ENCODE results near the gene MALT1.
"Not testable (repeated sequence)": the region's sequence is repeated elsewhere in the genome, so short reads cannot be mapped to it uniquely, and the experiment has no call there.

Gene MALT1

DNA sequence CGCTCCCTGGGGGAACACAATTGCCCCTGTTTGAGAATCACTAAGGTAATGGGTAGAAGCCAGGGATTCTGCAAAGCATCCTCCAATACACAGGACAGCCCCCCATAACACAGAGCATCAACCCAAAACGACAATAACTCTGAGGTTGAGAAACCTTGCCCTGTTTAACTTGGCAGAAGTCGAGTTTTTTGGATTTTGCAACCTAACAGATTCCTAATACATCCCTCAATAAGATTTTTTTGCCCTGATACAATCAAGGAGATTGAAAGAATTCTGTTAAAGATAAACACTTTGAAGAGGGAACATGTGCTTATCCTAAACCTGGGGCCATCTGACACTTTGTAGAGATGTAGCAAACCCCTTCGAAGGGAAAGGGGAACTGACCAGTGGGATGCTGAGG lies 100.9 kb downstream of the MALT1 start:
- no peak for DNase-seq (ENCODE audit: low spot score)

DNA sequence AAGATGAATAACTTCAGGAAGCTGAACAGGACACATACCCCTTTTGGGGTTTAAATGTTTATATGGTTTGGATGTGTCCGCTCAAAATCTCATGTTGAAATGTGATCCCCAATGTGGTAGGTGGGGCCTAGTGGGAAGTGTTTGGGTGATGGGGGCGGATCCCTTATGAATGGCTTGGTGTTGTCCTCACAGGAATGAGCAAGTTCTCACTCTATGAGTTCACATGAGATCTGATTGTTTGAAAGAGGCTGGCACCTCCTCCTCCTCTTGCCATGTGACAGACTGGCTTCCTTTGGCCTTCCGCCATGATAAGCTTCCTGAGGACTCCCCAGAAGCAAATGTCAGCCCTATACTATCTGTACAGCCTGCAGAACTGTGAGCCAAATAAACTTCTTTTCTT lies 104.8 kb downstream of the MALT1 start:
- DNase-seq (ENCODE audit: low spot score) = no peak

- DNase-seq (ENCODE audit: low spot score) = not testable (repeated sequence)
Measured at GRCh38 chr18:58776541-58776940, 105.3 kb downstream of the MALT1 start.

- DNase-seq (ENCODE audit: low spot score) = no peak
Measured at GRCh38 chr18:58777471-58777870, 106.2 kb downstream of the MALT1 start.

- DNase-seq (ENCODE audit: low spot score) = no peak
Measured at GRCh38 chr18:58779529-58779928, 108.3 kb downstream of the MALT1 start.

- DNase-seq (ENCODE audit: low spot score) = no peak
Measured at GRCh38 chr18:58780045-58780444, 108.8 kb downstream of the MALT1 start.

DNA sequence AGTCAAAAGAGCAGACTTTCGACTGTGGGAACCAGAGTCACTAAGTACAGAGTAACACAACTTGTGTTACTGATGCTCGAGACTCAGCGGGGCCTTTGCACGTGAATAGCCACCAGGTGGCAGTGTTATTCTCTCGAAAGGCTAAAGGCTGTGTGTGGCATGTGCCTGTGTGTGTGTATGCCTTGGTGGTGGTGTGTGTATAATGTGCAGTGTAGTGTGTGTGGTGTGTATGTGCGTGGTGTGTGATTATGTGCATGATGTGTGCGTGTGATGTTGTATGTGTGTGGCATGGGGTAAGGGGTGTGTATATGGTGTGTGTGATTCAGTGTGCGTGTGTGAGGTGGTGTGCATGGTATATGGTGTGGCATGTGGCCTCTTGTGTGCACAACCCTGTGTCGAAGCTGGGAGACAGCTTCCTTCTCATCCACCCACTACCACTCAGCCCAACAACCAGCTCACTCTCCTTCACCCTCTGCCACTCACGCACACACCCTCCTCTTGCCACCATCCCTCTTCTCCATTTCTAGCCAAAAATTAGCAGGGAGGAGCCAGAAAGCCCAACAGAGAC lies 110.4 kb downstream of the MALT1 start:
- peak; percentile 89 for DNase-seq (ENCODE audit: low spot score)

- DNase-seq (ENCODE audit: low spot score) = no peak
Measured at GRCh38 chr18:58784601-58785137, 113.4 kb downstream of the MALT1 start.

DNA sequence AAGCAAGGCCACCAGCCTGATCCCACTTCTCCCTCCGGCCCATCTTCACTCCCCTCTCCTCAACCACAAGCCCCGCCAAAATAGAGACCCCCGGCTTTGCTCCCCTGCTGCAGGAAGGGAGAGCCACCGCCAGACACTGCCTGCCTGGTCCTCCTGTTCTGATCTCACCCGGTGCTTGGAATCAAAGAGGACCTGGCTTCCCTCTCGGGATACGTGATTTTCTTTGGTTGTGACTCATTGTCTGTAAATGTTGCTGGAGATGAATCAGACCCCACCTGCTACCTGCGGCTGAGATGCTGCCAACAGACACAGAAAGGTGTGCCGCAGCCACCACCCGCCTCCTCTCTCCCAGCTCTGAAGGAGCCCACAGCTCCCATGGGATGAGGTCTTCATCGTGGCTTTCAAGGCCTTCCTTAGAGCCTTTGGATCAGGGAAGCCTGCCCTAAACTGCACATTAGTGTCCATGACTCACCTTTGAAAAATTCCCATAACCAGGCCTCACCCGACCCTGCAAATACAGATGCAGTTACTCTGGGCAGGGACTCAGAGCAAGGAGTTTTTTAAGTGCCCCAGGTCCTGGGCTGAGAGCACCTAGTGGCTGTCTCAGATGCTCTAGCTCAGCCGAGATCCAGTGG lies 114.0 kb downstream of the MALT1 start:
- DNase-seq (ENCODE audit: low spot score) = no peak

DNA sequence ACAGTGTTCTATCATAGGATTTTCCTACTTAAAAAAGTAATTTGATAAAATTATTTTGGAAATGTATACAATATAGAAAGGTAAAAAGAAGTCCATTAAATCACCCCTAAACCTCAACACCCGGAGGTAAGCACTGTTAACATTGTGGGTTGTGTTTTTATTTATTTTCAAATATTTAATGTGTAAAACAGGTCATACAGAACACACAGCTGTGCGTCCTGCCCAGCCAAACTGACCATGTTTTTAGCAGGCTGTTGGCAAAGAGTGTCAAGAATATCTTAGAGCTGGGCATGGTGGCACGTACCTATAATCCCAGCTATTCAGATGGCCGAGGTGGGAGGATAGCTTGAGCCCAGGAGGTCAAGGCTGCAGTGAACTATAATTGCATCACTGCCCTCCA lies 114.6 kb downstream of the MALT1 start:
- no peak for DNase-seq (ENCODE audit: low spot score)

DNA sequence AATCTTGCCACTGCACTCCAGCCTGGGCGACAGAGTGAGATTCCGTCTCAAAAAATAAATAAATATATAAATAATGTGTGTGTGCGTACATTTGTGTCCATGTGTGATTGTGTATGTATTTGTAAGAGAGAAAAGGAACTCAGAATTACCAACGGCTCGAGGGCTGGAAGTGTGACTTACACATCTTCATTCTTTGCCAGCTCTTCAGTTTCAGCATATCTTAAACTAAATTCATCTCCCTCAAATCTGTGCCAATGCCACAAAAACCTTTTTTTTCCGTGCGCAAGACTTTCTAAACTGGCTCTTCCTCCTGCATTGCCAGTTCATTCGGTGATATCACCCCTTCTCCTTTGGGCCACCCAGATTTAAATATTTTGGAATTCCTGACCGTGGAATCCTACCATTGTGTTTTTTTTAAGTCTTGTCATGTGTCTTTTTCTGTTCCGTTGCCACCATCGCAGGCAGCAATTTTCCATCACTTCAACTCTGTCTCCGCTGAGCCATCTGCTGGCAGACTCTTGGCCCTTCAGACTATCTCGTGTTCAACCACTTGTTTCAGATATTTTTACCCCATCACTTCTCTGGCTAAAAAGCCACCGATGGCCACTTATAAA lies 116.4 kb downstream of the MALT1 start:
- no peak for DNase-seq (ENCODE audit: low spot score)

- DNase-seq (ENCODE audit: low spot score) = no peak
Measured at GRCh38 chr18:58788470-58788869, 117.2 kb downstream of the MALT1 start.

GRCh38 chr18:58788971-58789875 lies 118.0 kb downstream of the MALT1 start:
- no peak for DNase-seq (ENCODE audit: low spot score)

GRCh38 chr18:58789876-58790240 lies 118.6 kb downstream of the MALT1 start:
- no peak for DNase-seq (ENCODE audit: low spot score)

GRCh38 chr18:58792086-58792485 lies 120.8 kb downstream of the MALT1 start:
- no peak for DNase-seq (ENCODE audit: low spot score)

DNA sequence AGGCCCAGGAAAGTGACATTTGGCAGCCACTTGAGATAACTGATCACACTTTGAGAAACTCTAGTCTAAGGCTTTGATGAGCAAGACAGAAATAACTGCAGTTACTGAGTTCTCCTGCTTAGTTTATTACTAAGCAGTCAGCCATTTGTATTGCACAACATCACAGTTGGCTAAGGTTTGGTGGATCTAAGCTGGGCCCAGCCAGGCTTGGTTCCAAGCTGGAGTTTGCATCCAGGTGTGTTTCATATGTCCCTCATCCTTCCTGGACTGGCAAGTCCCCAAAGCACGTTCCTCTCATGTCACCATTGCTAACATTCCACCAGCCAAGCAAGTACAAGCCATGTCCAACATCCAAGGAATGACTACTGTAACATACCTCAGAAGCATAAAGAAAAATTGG lies 122.1 kb downstream of the MALT1 start:
- DNase-seq (ENCODE audit: low spot score) = no peak

DNA sequence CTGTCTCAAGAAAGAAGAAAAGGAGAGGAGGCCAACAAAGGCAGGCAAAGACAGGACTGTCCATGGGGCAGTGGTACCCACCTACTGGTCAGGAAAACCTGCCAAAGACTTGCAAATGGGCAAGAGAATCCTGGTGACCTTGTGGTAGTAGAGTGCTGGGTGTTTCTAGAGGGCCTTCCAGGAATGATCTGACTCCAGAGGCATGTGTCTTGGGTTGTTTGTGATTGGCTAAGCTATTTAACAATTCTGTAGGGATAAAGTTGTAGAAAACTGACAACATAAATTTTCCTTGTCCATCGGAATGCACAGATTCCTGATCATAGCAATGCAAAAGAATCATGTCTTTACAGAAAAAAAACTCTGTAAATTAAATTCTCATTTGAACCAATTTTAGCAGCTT lies 125.0 kb downstream of the MALT1 start:
- no peak for DNase-seq (ENCODE audit: low spot score)

DNA sequence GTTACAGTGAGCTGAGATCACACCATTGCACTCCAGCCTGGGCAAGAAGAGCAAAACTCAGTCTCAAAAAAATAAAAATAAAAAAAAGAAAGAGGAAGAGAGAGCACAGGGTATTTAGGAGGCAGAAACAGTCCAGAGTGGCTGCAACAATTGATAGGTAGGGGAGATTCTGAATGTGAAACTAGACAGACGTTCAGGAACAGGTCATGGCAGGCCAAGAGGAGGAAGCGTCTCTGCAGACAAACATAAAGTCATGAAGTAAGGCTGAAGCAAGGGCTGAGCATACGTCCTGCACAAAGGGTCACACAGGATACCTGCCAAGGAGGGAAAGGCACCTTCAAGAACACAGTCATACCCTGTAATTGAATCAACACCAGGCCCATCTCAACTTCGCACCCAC lies 129.3 kb downstream of the MALT1 start:
- no peak for DNase-seq (ENCODE audit: low spot score)

DNA sequence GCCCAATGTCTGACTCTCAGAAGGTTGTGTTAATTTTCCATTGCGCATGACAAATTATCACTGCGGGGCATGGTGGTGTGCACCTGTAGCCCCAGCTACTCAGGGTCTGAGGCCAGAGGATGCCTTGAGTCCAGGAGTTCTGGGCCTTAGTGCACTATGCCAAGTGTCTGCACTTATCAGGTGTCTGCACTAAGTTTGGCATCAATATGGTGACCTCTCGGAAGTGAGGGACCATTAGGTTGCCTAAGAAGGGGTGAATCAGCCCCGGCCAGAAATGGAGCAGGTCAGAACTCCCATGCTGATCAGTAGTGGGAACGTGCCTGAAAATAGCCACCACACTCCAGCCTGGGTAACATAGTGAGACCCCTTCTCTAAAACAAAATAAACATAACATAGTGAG lies 131.7 kb downstream of the MALT1 start:
- no peak for DNase-seq (ENCODE audit: low spot score)

DNA sequence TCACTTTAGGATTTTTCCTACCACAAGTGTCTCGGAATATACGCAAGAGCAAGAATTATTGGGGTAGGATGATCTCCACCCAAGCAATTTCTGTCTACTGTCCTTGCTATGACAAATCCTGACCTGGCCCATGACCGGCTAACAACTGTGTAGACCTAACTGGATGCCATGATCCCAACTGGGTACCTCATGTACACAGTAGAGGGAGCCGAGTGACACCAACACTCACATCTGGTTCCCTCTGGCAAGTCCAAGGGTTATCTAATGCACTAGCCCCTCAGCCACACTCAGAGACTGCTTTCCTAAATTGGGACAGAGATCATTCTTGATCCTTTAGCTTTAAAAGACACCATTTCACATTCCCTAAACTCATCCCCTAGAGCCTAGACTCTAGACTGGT lies 132.7 kb downstream of the MALT1 start:
- no peak for DNase-seq (ENCODE audit: low spot score)

Data from iPS-NIHi11 (cell line).